PC-3 (cell line): ENCODE data around the gene LPAR1. TPM values are rescaled to one million over a fixed set of nuclear protein-coding genes. Genes with fewer than 3 reads are reported as not detected.

Source experiments
- ATAC-seq: fragments of 200-7000 bp; cut with Tn5 transposase; 2 replicates; pipeline ENCODE4 v1.9.1; 2020; ENCODE audit warnings: mild to moderate bottlenecking, moderate library complexity
- BruUV-seq: library from RNA; stranded (reverse); fragments of 400-500 nt; replicated peaks from 2 replicates; lab custom pipeline; 2021; lab: Mats Ljungman, UMichigan
- CTCF ChIA-PET: fragments of 300-600 bp; sonication (Branson Sonifier 250); formaldehyde crosslinking; loops from one replicate; lab custom pipeline; 2022; ENCODE audit warnings: antibody characterized with exemption; lab: Charles Lee
- POLR2A ChIA-PET: fragments of 300-600 bp; sonication (Branson Sonifier 250); formaldehyde crosslinking; loops from one replicate; lab custom pipeline; 2022; ENCODE audit warnings: antibody characterized with exemption; ENCODE audit not compliant: unreplicated experiment; lab: Charles Lee
- DNase-seq: peaks from one replicate; pipeline ENCODE4 v3.0.0-alpha.2; 2015
- H2AFZ ChIP-seq: fragments of 300-600 bp; sonication (generic); 2 replicates; pipeline ENCODE4 v1.6.0; 2016; ENCODE audit warnings: antibody characterized with exemption, low read length
- H3F3A ChIP-seq: fragments of 300-600 bp; sonication (generic); one replicate; pipeline ENCODE4 v1.6.0; 2017; ENCODE audit warnings: antibody characterized with exemption, low read length, control low read depth, mild to moderate bottlenecking; ENCODE audit not compliant: unreplicated experiment
- H3K27ac ChIP-seq: fragments of 300-600 bp; sonication (generic); 2 replicates; pipeline ENCODE4 v1.5.1; 2016; ENCODE audit warnings: mild to moderate bottlenecking, low read length
- H3K27me3 ChIP-seq: fragments of 300-600 bp; sonication (generic); 2 replicates; pipeline ENCODE4 v1.6.1; 2016; ENCODE audit warnings: low read length, mixed read lengths
- H3K36me3 ChIP-seq: fragments of 300-600 bp; sonication (generic); 2 replicates; pipeline ENCODE4 v1.6.1; 2016; ENCODE audit warnings: low read depth, mixed run types, low read length, mixed read lengths
- H3K4me1 ChIP-seq: fragments of 300-600 bp; sonication (generic); 2 replicates; pipeline ENCODE4 v1.5.1; 2016; ENCODE audit warnings: low read length; ENCODE audit not compliant: insufficient read depth
- H3K4me2 ChIP-seq: fragments of 300-600 bp; sonication (generic); 2 replicates; pipeline ENCODE4 v1.6.0; 2016; ENCODE audit warnings: low read length
- H3K4me3 ChIP-seq: fragments of 300-600 bp; sonication (generic); 2 replicates; pipeline ENCODE4 v1.5.1; 2016; ENCODE audit warnings: mild to moderate bottlenecking, low read length, mixed read lengths
- H3K79me2 ChIP-seq: fragments of 300-600 bp; sonication (generic); 2 replicates; pipeline ENCODE4 v1.6.1; 2017; ENCODE audit warnings: low read length, mixed read lengths
- H3K9ac ChIP-seq: fragments of 300-600 bp; sonication (generic); 2 replicates; pipeline ENCODE4 v1.6.0; 2016; ENCODE audit warnings: mild to moderate bottlenecking, low read length
- H3K9me2 ChIP-seq: fragments of 300-600 bp; sonication (generic); replicated peaks from 2 replicates; pipeline ENCODE4 v1.6.1; 2016; ENCODE audit warnings: mixed run types, low read length, mixed read lengths
- H3K9me3 ChIP-seq: fragments of 300-600 bp; sonication (generic); 2 replicates; pipeline ENCODE4 v1.6.1; 2016; ENCODE audit warnings: low read length, mixed read lengths
- H4K20me1 ChIP-seq: fragments of 300-600 bp; sonication (generic); 2 replicates; pipeline ENCODE4 v1.6.1; 2016; ENCODE audit warnings: low read length, mixed read lengths
- CTCF ChIP-seq: fragments of 300-600 bp; sonication (generic); conservative IDR thresholded peaks from 2 replicates; pipeline ENCODE4 v1.5.1; 2017; ENCODE audit warnings: antibody characterized with exemption, low read depth, mild to moderate bottlenecking, low read length
- EZH2 ChIP-seq: fragments of 300-600 bp; sonication (generic); IDR thresholded peaks from one replicate; pipeline ENCODE4 v1.6.1; 2017; ENCODE audit warnings: antibody characterized with exemption, mild to moderate bottlenecking, low read length; ENCODE audit not compliant: unreplicated experiment
- EZH2phosphoT487 ChIP-seq: fragments of 300-600 bp; sonication (generic); IDR thresholded peaks from 2 replicates; pipeline ENCODE4 v1.6.1; 2018; ENCODE audit warnings: mild to moderate bottlenecking, antibody characterized with exemption, low read length, borderline replicate concordance
- intact Hi-C: fragments of 100-400 bp; cut with micrococcal nuclease; formaldehyde crosslinking; loops from 2 replicates; pipeline ENCODE4 v1.9.0; 2023
- total RNA-seq: library from RNA; depleted of rRNA; stranded (reverse); fragments of >200 nt; gene quantifications from 2 replicates; pipeline ENCODE4 v1.2.3, GENCODE V29; 2014

Gene LPAR1
- total RNA-seq, 1 experiment from 2014 or later: 67.9 TPM

DNA sequence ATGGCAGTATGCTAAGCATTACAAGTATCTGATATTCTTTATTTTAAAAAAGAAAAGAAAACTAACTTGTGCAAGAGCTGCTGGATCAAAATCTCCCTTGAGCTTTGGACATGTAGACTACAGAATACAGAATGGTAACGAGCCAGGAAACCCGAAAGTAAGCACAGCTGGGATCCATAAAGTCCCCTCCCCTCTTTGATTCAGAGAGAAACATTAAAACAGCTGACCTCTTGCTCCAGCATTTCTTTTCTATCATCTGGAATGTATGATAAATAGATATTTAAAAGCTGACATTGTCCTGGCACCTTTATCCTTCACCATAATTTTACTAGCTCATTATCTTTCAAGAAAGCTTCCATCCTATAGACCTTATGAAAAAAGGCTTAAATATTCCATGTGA lies 28.2 kb upstream of the LPAR1 start:
- Histone ChIP-seq H3K27ac (no peak overlapping the region), H3K27me3 (no peaks in the 10 kb centered on the region), H3K9me3 (no peaks in the 10 kb centered on the region), H3K4me3 (no peak overlapping the region), H3F3A (no peaks in the 10 kb centered on the region), H2AFZ (no peak overlapping the region), H3K4me1 (no peaks in the 10 kb centered on the region), H3K9me2 (no peaks in the 10 kb centered on the region), H4K20me1 (no peaks in the 10 kb centered on the region), H3K79me2 (no peaks in the 10 kb centered on the region), H3K36me3 (no peaks in the 10 kb centered on the region), H3K9ac (no peak overlapping the region), H3K4me2 (no peak overlapping the region)
- CTCF ChIA-PET: no interaction called here
- no peak for DNase-seq
- POLR2A ChIA-PET: no interaction called here
- intact Hi-C loops: no loop called here
- no peak for ATAC-seq
- TF ChIP-seq EZH2 (no peak), EZH2phosphoT487 (no peak), CTCF (no peak)
- BruUV-seq: no TSS peak

- no peaks in the 10 kb centered on the region for H3F3A ChIP-seq
- TF ChIP-seq EZH2phosphoT487 (no peak), CTCF (no peak), EZH2 (no peak)
- no peak for ATAC-seq
- H3K4me1 ChIP-seq: no peaks in the 10 kb centered on the region
- ChIA-PET POLR2A (no interaction called here), CTCF (no interaction called here)
- H3K9ac ChIP-seq: no peak overlapping the region
- BruUV-seq: no TSS peak
- no peaks in the 10 kb centered on the region for H3K9me3 ChIP-seq
- H3K27ac ChIP-seq: no peak overlapping the region
- H3K27me3 ChIP-seq: no peaks in the 10 kb centered on the region
- no peak overlapping the region for H3K4me2 ChIP-seq
- no peaks in the 10 kb centered on the region for H3K36me3 ChIP-seq
- H3K9me2 ChIP-seq: no peaks in the 10 kb centered on the region
- no peak overlapping the region for H2AFZ ChIP-seq
- H3K4me3 ChIP-seq: no peak overlapping the region
- H4K20me1 ChIP-seq: no peaks in the 10 kb centered on the region
- intact Hi-C loops: no loop called here
- no peaks in the 10 kb centered on the region for H3K79me2 ChIP-seq
- DNase-seq: no peak
Measured at GRCh38 chr9:111065414-111065813, 27.1 kb upstream of the LPAR1 start.

- ChIA-PET CTCF (no interaction called here), POLR2A (no interaction called here)
- no peaks in the 10 kb centered on the region for H3K9me3 ChIP-seq
- no peaks in the 10 kb centered on the region for H3K79me2 ChIP-seq
- BruUV-seq: no TSS peak
- intact Hi-C loops: no loop called here
- H2AFZ ChIP-seq: no peak overlapping the region
- H3K4me2 ChIP-seq: no peak overlapping the region
- H3K9me2 ChIP-seq: no peaks in the 10 kb centered on the region
- ATAC-seq: no peak
- no peaks in the 10 kb centered on the region for H3K36me3 ChIP-seq
- H3K4me1 ChIP-seq: no peaks in the 10 kb centered on the region
- H4K20me1 ChIP-seq: no peaks in the 10 kb centered on the region
- no peak overlapping the region for H3K9ac ChIP-seq
- TF ChIP-seq CTCF (no peak), EZH2 (no peak), EZH2phosphoT487 (no peak)
- DNase-seq: no peak
- H3K4me3 ChIP-seq: no peak overlapping the region
- H3K27me3 ChIP-seq: no peaks in the 10 kb centered on the region
- no peaks in the 10 kb centered on the region for H3F3A ChIP-seq
- H3K27ac ChIP-seq: no peak overlapping the region
Measured at GRCh38 chr9:111064160-111064837, 26.0 kb upstream of the LPAR1 start.
